ENCODE results near the gene STOM.

The STOM gene

GRCh38 chr9:121390372-121390771, 20.3 kb upstream of the STOM start:
- Histone ChIP-seq H3K4me3 (ENCODE audit: low read depth, low read length) (no peak overlapping the region), H3K27ac (no peak overlapping the region), H3K36me3 (replicated peaks) (no peaks in the 10 kb centered on the region), H3K27me3 (replicated peaks) (no peaks in the 10 kb centered on the region)
- DNase-seq: no peak
- in situ Hi-C loops (cut with HindIII; ENCODE audit: low pct_ligation_motif_present, low sequenced_read_pairs): no loop called here
- no peak for TF ChIP-seq CTCF (IDR thresholded peaks at IDR 0.05; ENCODE audit: low read depth, low read length, missing control alignments)

- in situ Hi-C loops (cut with HindIII; ENCODE audit: low pct_ligation_motif_present, low sequenced_read_pairs): no loop called here
- TF ChIP-seq CTCF (IDR thresholded peaks at IDR 0.05; ENCODE audit: low read depth, low read length, missing control alignments): no peak
- peak; percentile 19 for DNase-seq
- H3K27me3 ChIP-seq (replicated peaks): no peaks in the 10 kb centered on the region
- no peak overlapping the region for H3K4me3 ChIP-seq (ENCODE audit: low read depth, low read length)
- H3K27ac ChIP-seq: no peak overlapping the region
- no peaks in the 10 kb centered on the region for H3K36me3 ChIP-seq (replicated peaks)
Observed at GRCh38 chr9:121388140-121388905, 18.3 kb upstream of the STOM start.

- no peak for DNase-seq
- Histone ChIP-seq H3K36me3 (replicated peaks) (no peaks in the 10 kb centered on the region), H3K4me3 (ENCODE audit: low read depth, low read length) (no peak overlapping the region), H3K27ac (no peak overlapping the region), H3K27me3 (replicated peaks) (no peaks in the 10 kb centered on the region)
- TF ChIP-seq CTCF (IDR thresholded peaks at IDR 0.05; ENCODE audit: low read depth, low read length, missing control alignments): no peak
- in situ Hi-C loops (cut with HindIII; ENCODE audit: low pct_ligation_motif_present, low sequenced_read_pairs): no loop called here
Observed at GRCh38 chr9:121386442-121387175, 16.6 kb upstream of the STOM start.

- in situ Hi-C loops (cut with HindIII; ENCODE audit: low pct_ligation_motif_present, low sequenced_read_pairs): no loop called here
- no peak overlapping the region for H3K27ac ChIP-seq
- no peak for DNase-seq
- H3K36me3 ChIP-seq (replicated peaks): no peaks in the 10 kb centered on the region
- no peak overlapping the region for H3K4me3 ChIP-seq (ENCODE audit: low read depth, low read length)
- no peaks in the 10 kb centered on the region for H3K27me3 ChIP-seq (replicated peaks)
- no peak for TF ChIP-seq CTCF (IDR thresholded peaks at IDR 0.05; ENCODE audit: low read depth, low read length, missing control alignments)
Observed at GRCh38 chr9:121383715-121384114, 13.7 kb upstream of the STOM start.

- Histone ChIP-seq H3K27me3 (replicated peaks) (no peaks in the 10 kb centered on the region), H3K36me3 (replicated peaks) (no peaks in the 10 kb centered on the region), H3K4me3 (ENCODE audit: low read depth, low read length) (no peak overlapping the region), H3K27ac (no peak overlapping the region)
- no peak for TF ChIP-seq CTCF (IDR thresholded peaks at IDR 0.05; ENCODE audit: low read depth, low read length, missing control alignments)
- in situ Hi-C loops (cut with HindIII; ENCODE audit: low pct_ligation_motif_present, low sequenced_read_pairs): no loop called here
- DNase-seq: no peak
Observed at GRCh38 chr9:121380846-121381245, 10.8 kb upstream of the STOM start.

Data from brain microvascular endothelial cell (primary cell).